GM18861 (cell line): Measurements from ENCODE around the gene UTP14C.
"Not testable (repeated sequence)": the region's sequence is repeated elsewhere in the genome, so short reads cannot be mapped to it uniquely, and the experiment has no call there.

Experiments
- ATAC-seq: cut with Tn5 transposase; IDR thresholded peaks from one replicate; pipeline ENCODE4 v1.9.1; 2021; ENCODE audit not compliant: unreplicated experiment

Gene UTP14C

DNA sequence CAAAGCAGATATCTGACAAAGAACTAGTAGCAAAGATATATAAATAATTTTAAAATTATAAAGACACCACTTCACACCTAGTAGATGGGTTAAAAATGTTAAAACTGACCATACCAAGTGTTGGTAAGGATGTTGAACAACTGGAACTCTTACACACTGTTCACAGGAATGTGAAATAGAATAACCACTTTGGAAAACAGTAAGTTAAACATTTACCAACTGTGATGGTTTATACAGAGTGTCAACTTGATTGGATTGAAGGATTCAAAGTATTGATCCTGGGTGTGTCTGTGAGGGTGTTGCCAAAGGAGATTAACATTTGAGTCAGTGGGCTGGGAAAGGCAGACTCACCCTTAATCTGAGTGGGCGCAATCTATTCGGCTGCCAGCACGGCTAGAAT is 19.2 kb downstream of the UTP14C start:
- ATAC-seq = no peak

DNA sequence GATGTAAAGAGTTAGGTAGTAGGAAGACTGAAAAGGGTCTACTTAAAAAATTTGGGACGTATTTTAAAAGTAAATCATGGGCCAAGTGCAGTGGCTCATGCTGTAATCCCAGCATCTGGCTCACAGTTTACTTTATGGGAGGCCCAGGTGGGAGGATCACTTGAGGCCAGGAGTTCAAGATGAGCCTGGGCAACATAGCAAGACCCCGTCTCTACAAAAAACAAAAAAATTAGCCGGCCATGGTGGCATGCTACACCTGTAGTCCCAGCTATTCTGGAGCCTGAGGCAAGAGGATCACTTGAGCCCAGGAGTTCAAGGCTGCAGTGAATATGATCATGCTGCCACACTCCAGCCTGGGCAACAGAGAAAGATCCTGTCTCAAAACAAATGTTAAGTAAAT is 23.0 kb downstream of the UTP14C start:
- ATAC-seq = no peak

DNA sequence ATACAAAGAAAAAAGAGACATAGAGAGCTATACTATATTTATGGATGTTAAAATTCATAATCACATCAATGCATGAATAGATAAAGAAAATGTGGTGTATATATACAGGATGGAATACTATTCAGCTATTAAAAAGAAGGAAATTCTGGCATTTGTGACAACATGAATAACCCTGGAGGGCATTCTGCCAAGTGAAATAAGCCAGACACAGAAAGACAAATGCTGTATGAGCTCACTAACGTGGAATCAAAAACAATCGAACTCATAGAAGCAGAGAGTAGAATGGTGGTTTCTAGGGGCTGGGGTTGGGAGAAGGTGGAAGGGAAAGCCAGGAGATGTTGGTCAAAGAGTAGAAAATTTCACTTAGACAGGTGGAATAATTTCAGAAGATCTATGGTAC is 24.0 kb downstream of the UTP14C start:
- no peak for ATAC-seq

DNA sequence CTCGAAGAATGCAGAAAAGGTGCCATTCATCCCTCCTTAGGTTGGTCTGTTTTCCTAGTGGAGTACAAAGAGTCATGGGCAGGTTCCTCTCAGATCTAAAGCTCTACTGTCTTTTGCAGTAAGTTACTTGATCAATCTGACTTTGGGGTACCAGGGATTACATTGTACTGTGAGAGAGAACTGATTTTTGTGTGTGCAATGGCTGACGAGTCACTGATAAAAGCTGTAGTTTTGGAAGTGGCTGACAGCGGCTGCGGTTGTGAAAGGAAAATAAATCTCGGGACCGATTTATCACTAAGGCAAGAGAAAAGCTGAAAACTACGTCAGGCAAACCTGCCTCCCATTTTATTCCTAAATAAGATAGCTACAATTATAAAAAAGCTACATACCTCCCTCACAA is 26.9 kb downstream of the UTP14C start:
- ATAC-seq = no peak

DNA sequence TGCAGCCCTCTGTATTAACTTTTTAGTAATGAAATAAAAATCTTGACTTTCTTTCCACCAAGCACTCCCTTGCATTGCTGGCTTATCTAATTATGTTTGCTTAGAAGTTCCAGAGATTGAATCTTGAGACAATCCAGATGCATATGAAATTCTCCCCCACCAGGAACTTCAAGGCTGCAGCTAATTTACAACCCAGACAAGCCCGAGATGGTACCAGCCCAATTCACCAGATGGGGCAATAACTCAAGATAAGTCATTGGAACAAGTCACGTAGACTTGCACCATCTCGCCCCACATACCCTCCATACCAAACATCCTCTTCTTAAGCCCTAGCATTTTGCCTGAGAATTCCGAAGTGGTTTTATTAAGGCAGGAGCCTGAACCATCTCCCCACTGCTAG is 29.0 kb downstream of the UTP14C start:
- no peak for ATAC-seq

DNA sequence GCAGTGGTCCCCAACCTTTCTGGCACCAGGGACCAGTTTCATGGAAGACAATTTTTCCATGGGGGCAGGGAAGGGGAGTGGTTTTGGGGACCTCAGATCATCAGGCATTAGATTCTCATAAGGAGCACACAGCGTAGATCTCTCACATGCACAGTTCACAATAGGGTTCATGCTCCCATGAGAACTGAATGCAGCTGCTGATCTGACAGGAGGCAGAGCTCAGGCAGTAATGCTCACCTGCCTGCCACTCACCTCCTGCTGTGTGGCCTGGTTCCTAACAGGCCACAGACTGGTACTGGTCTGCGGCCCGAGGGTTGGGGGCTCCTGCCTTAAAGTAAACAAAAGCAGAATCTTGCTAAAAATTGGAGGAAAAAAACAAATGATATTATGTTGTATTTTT is 36.6 kb downstream of the UTP14C start:
- ATAC-seq = not testable (repeated sequence)

DNA sequence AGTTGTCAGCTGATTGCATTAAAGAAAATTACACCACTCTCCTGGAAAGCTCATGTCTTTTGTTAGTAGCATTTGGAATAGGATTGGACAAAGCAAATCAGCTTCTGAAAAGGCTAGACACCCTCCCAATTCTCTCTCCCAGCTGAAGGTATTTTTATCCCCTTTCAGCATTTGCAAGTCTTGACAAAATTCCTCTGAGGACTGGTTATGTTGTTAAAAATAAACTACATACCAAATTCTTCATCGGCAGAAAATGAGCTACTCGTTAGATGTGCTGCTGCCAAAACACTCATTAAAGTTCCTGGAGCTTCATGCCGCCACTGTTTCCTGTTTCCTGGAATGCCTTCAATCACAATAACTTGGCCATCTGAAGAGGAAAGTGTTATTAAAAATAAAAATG is 37.1 kb downstream of the UTP14C start:
- no peak for ATAC-seq

DNA sequence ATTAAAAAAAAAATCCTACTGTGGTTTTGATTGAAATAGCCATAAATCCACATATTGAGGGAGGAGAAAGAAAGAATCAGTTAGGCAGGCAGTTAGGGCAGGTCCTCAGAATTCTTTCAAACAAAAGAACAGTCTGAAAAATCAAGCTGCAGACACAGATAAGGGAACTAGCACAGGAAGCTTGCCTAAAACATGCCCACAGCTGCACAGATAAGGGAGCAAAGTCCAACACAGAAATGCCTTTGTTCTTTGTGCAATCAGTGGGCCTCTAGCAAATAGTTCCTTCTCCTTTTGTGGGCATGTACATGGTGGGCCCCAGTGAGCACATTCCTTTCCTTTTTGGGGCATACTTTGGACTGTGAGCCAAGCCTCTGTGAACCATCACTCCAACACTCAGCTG is 42.7 kb downstream of the UTP14C start:
- no peak for ATAC-seq

DNA sequence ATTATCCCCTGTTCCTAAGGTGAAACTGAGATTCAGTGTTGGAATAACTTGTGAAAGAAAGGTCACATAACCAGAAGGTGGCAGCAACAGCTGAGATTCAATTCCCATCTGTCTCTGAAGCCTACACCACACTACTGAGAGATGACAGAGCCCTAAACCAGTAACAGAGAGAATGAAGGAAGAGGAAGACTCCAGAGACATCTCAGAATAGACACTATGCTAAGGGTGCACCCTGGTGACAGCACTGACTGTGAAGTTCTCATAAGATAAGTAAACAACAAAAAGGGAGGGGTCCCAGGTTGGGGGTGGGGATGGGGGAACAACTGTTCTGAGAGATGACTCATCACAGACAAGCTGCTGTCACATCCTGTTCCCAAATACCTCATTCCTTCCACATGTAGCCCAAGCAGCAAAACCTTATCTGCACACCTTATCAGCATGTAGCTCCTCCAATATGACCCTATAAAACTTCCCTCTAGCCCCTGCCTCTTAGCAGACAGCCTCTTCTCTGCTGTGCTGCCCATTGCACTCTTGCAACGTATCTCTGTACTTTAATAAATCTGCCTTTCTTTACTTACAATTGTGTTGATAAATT is 46.5 kb downstream of the UTP14C start:
- no peak for ATAC-seq
